AG09319 (cell line): ENCODE results near the gene PHEX.
A peak's percentile ranks its signal among the peaks of the same experiment; 100 is the strongest.

Experiments used
- DNase-seq: peaks from one replicate; pipeline ENCODE4 v3.0.0-alpha.2; 2010; ENCODE audit warnings: low read depth; ENCODE audit errors: extremely low read depth
- CTCF ChIP-seq: IDR thresholded peaks from 2 replicates; pipeline ENCODE4 v1.5.1; 2011; ENCODE audit warnings: low read depth, mild to moderate bottlenecking, inconsistent platforms, low read length, moderate library complexity

The PHEX gene

DNA sequence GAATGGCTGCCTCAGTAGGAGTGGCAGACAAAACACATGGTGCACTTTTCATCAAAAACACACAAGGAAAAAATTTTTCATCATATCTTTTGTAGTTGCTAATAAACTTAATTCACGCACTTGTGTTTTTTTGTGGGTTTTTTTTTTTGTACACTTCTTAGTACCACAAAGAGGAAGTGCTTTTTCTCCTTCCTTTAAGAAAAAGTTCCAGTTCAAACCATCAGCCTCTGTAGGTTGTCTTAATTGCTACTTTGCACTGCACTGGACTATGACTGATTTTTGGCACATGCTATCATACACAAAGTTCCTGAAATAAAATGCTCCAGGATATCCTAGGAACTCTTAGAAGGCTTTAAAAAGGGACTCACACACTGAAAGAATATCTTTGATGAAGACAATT is at the start of gene PHEX:
Gene PHEX (plus strand): TSS at position 242 of the 400 bp plus-strand sequence. CDS start 681 bp downstream, outside the sequence.
- TF ChIP-seq CTCF = no peak
- DNase-seq = no peak

GRCh38 chrX:21985332-21985777 is 46.8 kb upstream of the PHEX start:
- peak; percentile 93 for TF ChIP-seq CTCF
- DNase-seq = peak; percentile 46

- no peak for DNase-seq
- TF ChIP-seq CTCF = no peak
Measured at GRCh38 chrX:21986596-21986995, 45.5 kb upstream of the PHEX start.

DNA sequence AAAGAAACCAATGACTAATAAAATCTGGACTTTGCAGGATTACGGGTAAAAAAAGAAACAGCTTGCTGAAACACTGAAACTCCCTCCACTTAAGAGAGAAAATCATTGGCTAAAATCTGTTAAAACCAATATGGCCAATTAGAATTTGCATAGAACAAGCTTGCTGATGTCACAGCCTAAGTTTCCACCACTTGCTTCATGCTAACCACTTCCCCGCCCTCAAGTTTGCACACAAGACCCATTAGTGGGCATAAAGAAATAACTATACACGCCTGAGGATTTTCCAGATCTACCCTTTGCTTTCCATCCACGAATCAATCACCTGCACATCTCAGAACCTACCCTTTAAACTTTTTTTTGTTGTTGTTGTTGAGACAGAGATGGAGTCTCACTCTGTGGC is 42.7 kb upstream of the PHEX start:
- DNase-seq = no peak
- no peak for TF ChIP-seq CTCF

GRCh38 chrX:21990832-21991231 is 41.3 kb upstream of the PHEX start:
- TF ChIP-seq CTCF = no peak
- no peak for DNase-seq

GRCh38 chrX:21991504-21991903 is 40.6 kb upstream of the PHEX start:
- no peak for DNase-seq
- no peak for TF ChIP-seq CTCF

DNA sequence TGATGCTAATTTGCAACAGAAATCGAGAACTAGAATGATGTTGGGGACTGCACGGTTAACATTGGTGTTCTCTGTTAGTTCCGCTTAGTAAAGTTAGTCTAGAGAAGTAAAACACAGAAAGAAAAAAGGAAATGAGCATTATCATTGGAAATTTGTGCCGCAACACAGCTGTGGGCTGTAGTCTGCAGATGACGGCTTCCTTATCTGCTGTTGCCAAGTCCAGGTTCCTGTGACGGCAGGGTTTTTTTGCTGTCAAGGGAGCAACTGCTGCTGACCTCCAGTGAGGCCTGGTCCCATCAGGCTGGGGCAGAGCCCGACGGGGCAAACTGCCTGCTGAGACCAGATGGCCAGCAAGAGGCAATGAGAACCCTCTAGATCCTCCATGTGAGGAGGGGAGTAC is 38.9 kb upstream of the PHEX start:
- no peak for TF ChIP-seq CTCF
- DNase-seq = no peak
